Measurements from ENCODE around the gene CMTM8. TPM values are rescaled to one million over a fixed set of nuclear protein-coding genes. Genes with fewer than 3 reads are reported as not detected.

The CMTM8 gene
- total RNA-seq, 2 donors from 2014 or later = 5.8 to 11.6 TPM

DNA sequence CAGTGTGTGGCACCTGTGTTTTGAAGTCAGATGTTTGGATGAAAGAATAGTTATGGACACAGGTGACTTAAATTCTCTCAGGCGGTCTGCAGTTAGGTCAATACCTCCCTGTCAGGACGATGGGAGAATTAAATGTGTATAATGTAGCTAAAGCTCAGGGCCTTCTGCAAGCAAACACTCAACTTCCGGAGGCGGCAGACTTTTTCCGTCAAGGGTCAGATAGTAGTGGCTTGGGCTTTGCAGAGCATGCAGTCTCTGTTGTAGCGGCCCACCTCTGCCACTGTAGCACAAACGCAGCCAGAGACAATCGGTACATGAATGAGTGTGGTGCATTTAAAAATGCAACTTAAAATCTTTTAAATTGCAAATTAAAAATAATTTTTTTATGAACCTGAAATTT, 47.4 kb downstream of the CMTM8 start:
- no peaks in the 10 kb centered on the region for H3K9me3 ChIP-seq (ENCODE audit: control insufficient read depth, low read length)
- DNase-seq = no peak
- TF ChIP-seq, protein P1, sequence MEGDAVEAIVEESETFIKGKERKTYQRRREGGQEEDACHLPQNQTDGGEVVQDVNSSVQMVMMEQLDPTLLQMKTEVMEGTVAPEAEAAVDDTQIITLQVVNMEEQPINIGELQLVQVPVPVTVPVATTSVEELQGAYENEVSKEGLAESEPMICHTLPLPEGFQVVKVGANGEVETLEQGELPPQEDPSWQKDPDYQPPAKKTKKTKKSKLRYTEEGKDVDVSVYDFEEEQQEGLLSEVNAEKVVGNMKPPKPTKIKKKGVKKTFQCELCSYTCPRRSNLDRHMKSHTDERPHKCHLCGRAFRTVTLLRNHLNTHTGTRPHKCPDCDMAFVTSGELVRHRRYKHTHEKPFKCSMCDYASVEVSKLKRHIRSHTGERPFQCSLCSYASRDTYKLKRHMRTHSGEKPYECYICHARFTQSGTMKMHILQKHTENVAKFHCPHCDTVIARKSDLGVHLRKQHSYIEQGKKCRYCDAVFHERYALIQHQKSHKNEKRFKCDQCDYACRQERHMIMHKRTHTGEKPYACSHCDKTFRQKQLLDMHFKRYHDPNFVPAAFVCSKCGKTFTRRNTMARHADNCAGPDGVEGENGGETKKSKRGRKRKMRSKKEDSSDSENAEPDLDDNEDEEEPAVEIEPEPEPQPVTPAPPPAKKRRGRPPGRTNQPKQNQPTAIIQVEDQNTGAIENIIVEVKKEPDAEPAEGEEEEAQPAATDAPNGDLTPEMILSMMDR (conservative IDR thresholded peaks at IDR 0.05) = no peak
- Mint-ChIP-seq H3K36me3 (ENCODE audit: low read depth) (no peaks in the 10 kb centered on the region), H3K9me3 (no peaks in the 10 kb centered on the region), H3K4me3 (no peak overlapping the region), H3K27ac (no peak overlapping the region), H3K4me1 (peaks cover 5% of the 10 kb centered on the region), H3K27me3 (ENCODE audit: insufficient read depth) (no peaks in the 10 kb centered on the region)
- no peak overlapping the region for H3K9ac ChIP-seq (ENCODE audit: extremely low read depth, low read length, poor library complexity, severe bottlenecking)
- H3K27ac ChIP-seq (ENCODE audit: low read depth, low read length) = no peak overlapping the region
- no peaks in the 10 kb centered on the region for H3K36me3 ChIP-seq (ENCODE audit: control insufficient read depth, insufficient read depth, low read length)
- 94 to 96% methylated on average over 5 to 6 of the region's 8 CpGs for WGBS, 2 experiments (ENCODE audit: insufficient coverage in 1 of 2, insufficient read length in 1 of 2)
- no peaks in the 10 kb centered on the region for H3K4me1 ChIP-seq (ENCODE audit: control insufficient read depth, insufficient read depth, low read length)
- H3K4me3 ChIP-seq (ENCODE audit: low read length) = no peak overlapping the region
- no peaks in the 10 kb centered on the region for H3K27me3 ChIP-seq (ENCODE audit: control insufficient read depth, insufficient read depth, low read length, poor library complexity, severe bottlenecking)

DNA sequence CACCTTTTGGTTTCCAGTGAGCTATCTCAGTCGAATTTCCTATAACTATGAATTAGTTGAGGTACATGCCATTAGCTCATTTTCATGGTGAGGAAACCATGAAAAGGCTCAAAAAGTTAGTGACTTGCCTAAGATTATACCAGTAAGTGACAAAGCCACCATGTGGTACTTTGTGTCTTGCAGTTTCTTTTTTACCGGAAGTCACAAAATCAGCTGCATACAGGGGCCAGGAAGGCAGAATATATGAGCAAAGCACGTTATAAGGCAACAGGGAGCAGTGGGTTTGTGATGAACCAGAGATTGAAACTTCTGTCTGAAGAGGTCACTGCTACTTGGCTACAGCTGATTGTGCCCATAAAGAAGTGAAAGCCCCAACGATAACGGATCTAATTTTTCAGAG, 50.3 kb downstream of the CMTM8 start:
- Mint-ChIP-seq H3K4me3 (no peak overlapping the region), H3K36me3 (ENCODE audit: low read depth) (no peaks in the 10 kb centered on the region), H3K9me3 (no peaks in the 10 kb centered on the region), H3K27me3 (ENCODE audit: insufficient read depth) (no peaks in the 10 kb centered on the region), H3K27ac (no peak overlapping the region), H3K4me1 (no peaks in the 10 kb centered on the region)
- 93 to 96% methylated on average over 5 of the region's 5 CpGs for WGBS, 2 experiments (ENCODE audit: insufficient coverage in 1 of 2, insufficient read length in 1 of 2)
- Histone ChIP-seq H3K36me3 (ENCODE audit: control insufficient read depth, insufficient read depth, low read length) (no peaks in the 10 kb centered on the region), H3K4me1 (ENCODE audit: control insufficient read depth, insufficient read depth, low read length) (no peaks in the 10 kb centered on the region), H3K9me3 (ENCODE audit: control insufficient read depth, low read length) (no peaks in the 10 kb centered on the region), H3K27ac (ENCODE audit: low read depth, low read length) (no peak overlapping the region), H3K4me3 (ENCODE audit: low read length) (no peak overlapping the region), H3K9ac (ENCODE audit: extremely low read depth, low read length, poor library complexity, severe bottlenecking) (no peak overlapping the region), H3K27me3 (ENCODE audit: control insufficient read depth, insufficient read depth, low read length, poor library complexity, severe bottlenecking) (no peaks in the 10 kb centered on the region)
- peak; percentile 14 for DNase-seq
- TF ChIP-seq, protein P1 (conservative IDR thresholded peaks at IDR 0.05) = no peak

DNA sequence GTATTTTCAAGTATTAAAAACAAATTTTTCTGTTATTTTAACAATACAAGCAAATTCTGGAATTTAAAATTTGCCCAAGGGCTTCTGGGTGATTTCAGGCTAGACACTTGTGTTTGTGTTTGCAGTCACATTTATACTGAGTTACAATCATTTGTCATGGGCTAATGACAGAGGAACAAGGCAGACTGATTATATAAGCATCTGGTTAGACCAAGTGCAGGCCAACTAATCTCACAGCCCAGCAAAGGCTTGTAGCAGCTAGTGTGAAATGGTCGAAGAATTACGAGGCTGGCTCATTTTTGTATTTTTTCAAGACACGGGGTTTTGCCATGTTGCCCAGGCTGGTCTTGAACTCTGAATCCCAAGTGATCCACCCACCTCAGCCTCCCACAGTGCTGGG, 52.1 kb downstream of the CMTM8 start:
- Histone ChIP-seq H3K4me3 (ENCODE audit: low read length) (no peak overlapping the region), H3K9ac (ENCODE audit: extremely low read depth, low read length, poor library complexity, severe bottlenecking) (no peak overlapping the region), H3K36me3 (ENCODE audit: control insufficient read depth, insufficient read depth, low read length) (no peaks in the 10 kb centered on the region), H3K27ac (ENCODE audit: low read depth, low read length) (no peak overlapping the region), H3K4me1 (ENCODE audit: control insufficient read depth, insufficient read depth, low read length) (no peaks in the 10 kb centered on the region), H3K9me3 (ENCODE audit: control insufficient read depth, low read length) (no peaks in the 10 kb centered on the region), H3K27me3 (ENCODE audit: control insufficient read depth, insufficient read depth, low read length, poor library complexity, severe bottlenecking) (no peaks in the 10 kb centered on the region)
- H3K9me3 Mint-ChIP-seq = no peaks in the 10 kb centered on the region
- peak; percentile 19 for DNase-seq
- no peak overlapping the region for H3K27ac Mint-ChIP-seq
- H3K27me3 Mint-ChIP-seq (ENCODE audit: insufficient read depth) = no peaks in the 10 kb centered on the region
- H3K36me3 Mint-ChIP-seq (ENCODE audit: low read depth) = no peaks in the 10 kb centered on the region
- TF ChIP-seq, protein P1 (conservative IDR thresholded peaks at IDR 0.05) = no peak
- 93% methylated on average over 3 of the region's 3 CpGs for WGBS, 2 experiments (ENCODE audit: insufficient coverage in 1 of 2, insufficient read length in 1 of 2)
- no peak overlapping the region for H3K4me3 Mint-ChIP-seq
- no peaks in the 10 kb centered on the region for H3K4me1 Mint-ChIP-seq
